ENCODE results near the gene EHD2.
"Not testable (repeated sequence)": the region's sequence is repeated elsewhere in the genome, so short reads cannot be mapped to it uniquely, and the experiment has no call there.

Gene EHD2

DNA sequence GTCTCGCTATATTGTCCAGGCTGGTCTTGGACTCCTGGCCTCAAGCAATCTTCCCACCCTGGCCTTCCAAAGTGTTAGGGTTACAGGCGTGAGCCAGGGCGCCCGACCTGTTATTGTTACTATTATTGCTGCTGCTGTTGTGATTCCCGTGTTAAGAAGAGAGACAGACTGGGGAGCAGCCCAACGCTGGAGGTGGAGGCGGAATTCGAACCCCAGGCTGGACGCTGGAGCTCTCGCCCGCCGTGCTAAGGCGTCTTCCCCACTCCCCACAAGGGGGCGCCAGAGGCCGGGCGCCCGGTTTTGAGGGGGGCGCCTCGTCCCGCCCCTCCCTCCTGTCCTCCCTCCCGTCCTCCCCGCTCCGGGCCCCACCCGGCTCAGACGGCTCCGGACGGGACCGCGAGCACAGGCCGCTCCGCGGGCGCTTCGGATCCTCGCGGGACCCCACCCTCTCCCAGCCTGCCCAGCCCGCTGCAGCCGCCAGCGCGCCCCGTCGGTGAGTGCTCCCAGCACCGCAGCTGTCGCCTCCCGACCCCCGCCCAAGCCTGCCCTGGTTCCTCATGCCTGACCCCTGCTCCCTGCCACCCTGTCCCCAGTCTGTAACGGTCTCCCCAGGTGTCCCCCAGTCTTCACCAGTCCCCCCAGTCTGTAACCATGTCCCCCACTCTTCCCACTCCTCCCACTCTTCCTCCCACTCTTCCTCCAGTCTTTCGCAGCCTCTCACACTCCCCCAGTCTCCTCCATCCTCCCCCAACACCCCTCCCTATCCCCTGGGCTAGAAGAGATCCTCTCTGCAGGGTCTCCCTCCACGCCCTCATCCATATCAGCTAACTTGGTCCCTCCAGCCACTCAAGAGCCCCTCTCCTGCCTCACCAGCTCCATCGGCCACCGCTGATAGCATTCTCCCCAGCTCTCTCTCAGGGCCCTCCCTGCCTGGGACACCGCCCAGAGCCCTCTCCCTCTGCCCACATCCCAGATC lies at the start of gene EHD2:
EHD2 (plus strand) TSS at position 377 of the 976 bp plus-strand sequence. CDS start 3,191 bp downstream, outside the sequence.
- peak in 1 of 2 donors; percentile 27 for DNase-seq (ENCODE audit: low read depth in 1 of 2, low spot score in 1 of 2)

GRCh38 chr19:47663435-47663910 lies 49.7 kb upstream of the EHD2 start:
- DNase-seq (ENCODE audit: low read depth in 1 of 2, low spot score in 1 of 2), result no peak

- no peak for DNase-seq (ENCODE audit: low read depth in 1 of 2, low spot score in 1 of 2)
Observed at GRCh38 chr19:47663911-47664771, 49.1 kb upstream of the EHD2 start.

DNA sequence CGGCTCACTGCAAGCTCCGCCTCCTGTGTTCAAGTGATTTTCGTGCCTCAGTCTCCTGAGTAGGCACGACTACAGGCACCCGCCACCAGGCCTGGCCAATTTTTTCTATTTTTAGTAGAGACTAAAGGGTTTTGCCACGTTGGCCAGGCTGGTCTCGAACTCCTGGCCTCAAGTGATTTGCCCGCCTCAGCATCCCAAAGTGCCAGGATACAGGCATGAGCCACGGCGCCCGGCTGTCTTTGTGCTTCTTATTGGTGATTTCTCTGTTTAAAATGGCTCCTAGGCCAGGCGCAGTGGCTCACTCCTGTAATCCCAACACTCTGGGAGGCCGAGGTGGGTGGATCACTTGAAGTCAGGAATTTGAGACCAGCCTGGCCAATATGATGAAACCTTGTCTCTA lies 44.7 kb upstream of the EHD2 start:
- not testable (repeated sequence) for DNase-seq (ENCODE audit: low read depth in 1 of 2, low spot score in 1 of 2)

- DNase-seq (ENCODE audit: low read depth in 1 of 2, low spot score in 1 of 2), result no peak
Observed at GRCh38 chr19:47670736-47671135, 42.5 kb upstream of the EHD2 start.

GRCh38 chr19:47671499-47671898 lies 41.7 kb upstream of the EHD2 start:
- DNase-seq (ENCODE audit: low read depth in 1 of 2, low spot score in 1 of 2), result no peak

GRCh38 chr19:47673426-47673825 lies 39.8 kb upstream of the EHD2 start:
- no peak for DNase-seq (ENCODE audit: low read depth in 1 of 2, low spot score in 1 of 2)

DNA sequence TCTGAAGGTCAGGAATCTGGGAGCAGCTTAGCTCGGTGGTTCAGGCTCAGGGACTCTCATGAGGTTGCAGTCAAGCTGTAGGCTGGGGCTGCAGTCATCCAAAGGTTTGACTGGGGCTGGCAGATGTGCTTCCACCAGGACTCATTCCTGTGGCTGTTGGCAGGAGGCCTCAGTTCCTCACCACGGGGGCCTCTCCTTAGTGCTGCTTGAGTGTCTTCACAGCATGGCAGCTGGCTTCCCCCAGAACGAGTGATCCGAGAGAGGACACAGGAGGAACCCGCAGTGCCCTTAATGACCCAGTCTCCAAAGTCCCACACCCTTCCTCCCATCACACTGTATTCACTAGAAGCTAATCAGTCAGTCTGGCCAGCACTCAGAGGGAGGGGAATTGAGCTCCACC lies 38.7 kb upstream of the EHD2 start:
- DNase-seq (ENCODE audit: low read depth in 1 of 2, low spot score in 1 of 2), result no peak

DNA sequence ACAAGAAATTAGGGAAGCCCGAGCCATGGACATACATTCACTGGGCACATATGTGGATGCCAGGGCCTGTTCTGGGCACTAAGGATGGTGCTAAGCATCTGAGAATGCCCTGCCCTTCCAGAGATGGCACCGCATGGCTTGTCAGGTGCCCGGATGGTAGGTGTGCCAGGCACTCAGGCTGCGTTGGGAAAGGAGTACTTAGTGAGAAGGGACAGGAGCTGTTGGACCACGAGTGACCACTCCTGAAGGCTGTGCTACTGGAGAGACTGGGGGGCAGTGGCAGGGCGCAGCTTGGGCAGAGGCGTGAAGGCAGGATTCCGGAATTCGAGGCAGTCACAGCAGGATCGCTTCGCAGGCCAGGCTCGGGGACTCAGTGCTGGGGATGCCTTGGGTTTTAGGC lies 38.0 kb upstream of the EHD2 start:
- no peak for DNase-seq (ENCODE audit: low read depth in 1 of 2, low spot score in 1 of 2)

- no peak for DNase-seq (ENCODE audit: low read depth in 1 of 2, low spot score in 1 of 2)
Observed at GRCh38 chr19:47675859-47676258, 37.4 kb upstream of the EHD2 start.

DNA sequence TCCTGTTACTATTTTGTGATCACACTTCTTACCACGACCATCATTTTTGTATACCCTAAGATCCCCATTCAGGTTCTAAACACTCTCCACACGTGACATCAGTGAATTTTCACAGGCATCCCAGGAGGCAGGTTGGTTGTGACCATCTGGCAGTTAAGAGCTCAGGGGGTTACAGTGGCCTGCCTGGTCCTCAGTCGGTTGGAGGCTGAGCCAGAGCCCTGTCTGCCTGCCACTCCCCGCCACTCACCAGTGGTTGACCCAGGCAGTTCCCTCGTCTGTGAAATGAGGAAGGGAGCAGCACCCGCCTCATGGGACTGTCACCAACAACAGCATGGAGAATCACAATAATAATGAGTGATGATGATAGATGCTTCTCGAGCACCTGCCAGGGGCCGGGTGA lies 36.4 kb upstream of the EHD2 start:
- no peak for DNase-seq (ENCODE audit: low read depth in 1 of 2, low spot score in 1 of 2)

GRCh38 chr19:47679251-47679900 lies 33.8 kb upstream of the EHD2 start:
- DNase-seq (ENCODE audit: low read depth in 1 of 2, low spot score in 1 of 2), result no peak

GRCh38 chr19:47679922-47680857 lies 33.0 kb upstream of the EHD2 start:
- no peak for DNase-seq (ENCODE audit: low read depth in 1 of 2, low spot score in 1 of 2)

GRCh38 chr19:47680858-47681332 lies 32.3 kb upstream of the EHD2 start:
- DNase-seq (ENCODE audit: low read depth in 1 of 2, low spot score in 1 of 2), result no peak

DNA sequence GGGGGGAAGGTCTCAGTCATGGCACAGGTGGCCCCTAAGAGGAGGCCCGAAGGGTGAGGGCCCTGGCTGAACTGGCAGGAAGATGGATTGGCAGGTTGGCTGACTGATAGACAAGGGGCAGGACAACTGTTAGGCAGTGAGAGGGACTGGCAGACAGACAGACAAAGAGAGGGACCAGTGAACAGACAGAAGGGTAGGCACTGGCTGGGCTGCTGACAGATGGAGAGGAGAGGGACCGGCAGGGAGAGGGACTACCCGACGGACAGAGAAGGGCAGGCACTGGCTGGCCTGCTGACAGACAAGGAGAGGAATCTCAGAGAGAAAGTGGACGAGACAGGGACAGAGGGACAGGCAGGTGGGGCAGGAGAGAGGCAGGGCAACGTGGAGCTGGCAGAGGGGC lies 31.8 kb upstream of the EHD2 start:
- DNase-seq (ENCODE audit: low read depth in 1 of 2, low spot score in 1 of 2), result no peak

DNA sequence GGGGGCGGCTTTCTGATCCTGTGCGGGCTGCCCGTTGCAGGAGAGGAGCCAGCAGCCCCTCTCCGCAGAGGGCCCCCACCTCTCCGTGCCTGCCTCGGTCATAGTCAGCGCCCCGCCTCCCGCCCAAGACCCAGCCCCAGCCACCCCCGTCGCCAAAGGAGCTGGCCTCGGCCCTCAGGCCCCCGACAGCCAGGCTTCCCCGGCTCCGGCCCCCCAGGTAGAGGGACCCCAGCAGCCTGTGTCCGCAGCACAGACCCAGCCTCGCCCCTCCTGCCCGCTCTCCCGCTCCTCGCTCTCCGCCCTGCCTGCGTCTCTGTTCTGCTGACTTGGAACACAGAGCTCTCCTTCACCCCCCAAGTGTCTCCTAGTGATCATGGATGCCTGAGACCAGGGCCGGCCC lies 31.3 kb upstream of the EHD2 start:
- DNase-seq (ENCODE audit: low read depth in 1 of 2, low spot score in 1 of 2), result no peak

- DNase-seq (ENCODE audit: low read depth in 1 of 2, low spot score in 1 of 2), result no peak
Observed at GRCh38 chr19:47682939-47683338, 30.3 kb upstream of the EHD2 start.

DNA sequence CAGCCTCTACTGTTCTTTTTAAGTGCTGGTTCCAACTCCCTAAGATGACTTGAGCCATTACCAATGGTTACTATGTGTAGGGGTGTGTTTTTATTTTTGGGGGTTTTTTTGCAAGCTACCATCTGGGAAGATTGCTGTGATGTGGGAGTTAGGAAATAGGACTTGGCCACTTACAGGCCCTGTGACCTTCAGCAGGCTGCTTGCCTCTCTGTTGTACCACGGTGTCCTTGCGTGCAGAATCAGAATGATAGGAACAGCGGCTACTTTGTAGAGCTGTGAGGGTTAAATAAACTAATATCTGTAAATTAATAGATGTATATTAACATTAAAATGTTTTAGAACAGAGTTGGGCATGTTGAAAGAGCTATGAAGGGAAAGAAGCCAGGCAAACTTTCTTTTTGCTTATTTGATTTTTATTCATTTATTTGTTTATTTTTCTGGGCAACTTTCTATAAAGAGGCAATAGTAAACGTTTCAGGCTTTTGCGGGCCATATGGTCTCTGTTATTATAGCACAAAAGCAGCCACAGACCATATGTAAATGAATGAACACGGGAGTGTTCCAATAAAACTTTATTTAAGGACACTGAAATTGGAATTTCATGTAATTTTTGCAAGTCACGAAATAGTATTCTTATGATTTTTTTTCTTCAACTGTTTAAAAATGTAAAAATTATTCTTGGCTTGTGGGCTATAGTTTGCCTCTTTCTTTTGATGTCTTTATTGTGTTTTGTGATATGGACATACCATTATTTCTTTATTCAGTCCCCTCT lies 26.4 kb upstream of the EHD2 start:
- DNase-seq (ENCODE audit: low read depth in 1 of 2, low spot score in 1 of 2), result no peak

DNA sequence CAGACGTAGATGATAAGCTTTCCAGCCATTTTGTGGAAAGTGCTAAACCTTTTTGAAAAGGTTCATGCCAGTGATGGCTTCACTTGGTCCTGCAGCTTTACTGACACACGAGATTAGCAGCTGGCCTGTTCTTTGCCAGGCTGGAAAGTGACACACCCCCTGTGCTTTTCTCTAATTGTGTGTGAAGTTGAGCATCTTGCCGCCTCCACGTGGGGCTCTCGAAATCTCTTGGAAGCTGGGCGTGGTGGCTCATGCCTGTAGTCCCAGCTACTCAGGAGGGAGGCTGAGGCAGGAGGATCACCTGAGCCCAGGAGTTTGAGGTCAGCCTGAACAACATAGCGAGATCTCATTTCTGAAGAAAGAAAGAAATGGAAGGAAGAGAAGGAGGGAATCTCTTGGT lies 25.3 kb upstream of the EHD2 start:
- DNase-seq (ENCODE audit: low read depth in 1 of 2, low spot score in 1 of 2), result no peak
